ENCODE results near the gene SEPHS2. TPM values are rescaled to one million over a fixed set of nuclear protein-coding genes. Genes with fewer than 3 reads are reported as not detected.

Gene SEPHS2
- total RNA-seq, 1 experiment from 2014 or later, result 53.5 TPM

GRCh38 chr16:30413112-30413806 is 32.4 kb downstream of the SEPHS2 start (continued):
- TF ChIP-seq FOXP4 (CRISPR knock-in tag; IDR thresholded peaks at IDR 0.05) (no peak), E2F4 (CRISPR knock-in tag; IDR thresholded peaks at IDR 0.05; ENCODE audit: borderline replicate concordance, low read depth) (no peak), ZNF512 (CRISPR knock-in tag; IDR thresholded peaks at IDR 0.05; ENCODE audit: borderline replicate concordance) (no peak), MLX (CRISPR knock-in tag; IDR thresholded peaks at IDR 0.05) (no peak)

GRCh38 chr16:30409125-30410060 is 36.3 kb downstream of the SEPHS2 start:
- peaks cover 21% of the 10 kb centered on the region for H3K36me3 Mint-ChIP-seq
- peaks cover 6% of the 10 kb centered on the region for H3K27me3 Mint-ChIP-seq (ENCODE audit: low read depth)
- POLR2A ChIA-PET, result interaction anchor here (0.5 to 1.7 kb wide), 8 partner anchors 9 to 254 kb away, joined by 3 to 12 read pairs (median 3); no protein-coding TSS in a partner anchor
- DNase-seq (ENCODE audit: low spot score) (peak; percentile 96), ATAC-seq (peak; percentile 68)
- peak overlapping the region; percentile 70; the same call in 1 of the 2 replicates for H3K4me3 Mint-ChIP-seq
- no peak overlapping the region; the same call in 1 of the 2 replicates for H3K27ac Mint-ChIP-seq
- no peaks in the 10 kb centered on the region for H3K9me3 Mint-ChIP-seq
- CTCF ChIA-PET, result interaction anchor here (0.5 to 4.9 kb wide), 42 partner anchors 9 to 377 kb away, joined by 3 to 97 read pairs (median 5); partner anchors contain the start of genes CD2BP2, DCTPP1, TBC1D10B and TBX6
- peaks cover 20% of the 10 kb centered on the region for H3K4me1 Mint-ChIP-seq
- TF ChIP-seq HMGA2 (CRISPR knock-in tag; IDR thresholded peaks at IDR 0.05) (no peak), E2F1 (CRISPR knock-in tag; IDR thresholded peaks at IDR 0.05) (no peak), TEAD4 (CRISPR knock-in tag; IDR thresholded peaks at IDR 0.05) (no peak), CTCF (IDR thresholded peaks at IDR 0.05) (peak; percentile 81), ZNF416 (CRISPR knock-in tag; IDR thresholded peaks at IDR 0.05) (0 out of 2 replicates have a peak, but pooled peaks have one; percentile 12), PRDM15 (CRISPR knock-in tag; IDR thresholded peaks at IDR 0.05) (no peak)
